Measurements from ENCODE around the gene TANK.

Gene TANK

GRCh38 chr2:161113693-161114575, 46.3 kb upstream of the TANK start:
- no peaks in the 10 kb centered on the region for H3F3A ChIP-seq (ENCODE audit: low read depth)
- H3K4me1 ChIP-seq (ENCODE audit: insufficient read depth, low read length, poor library complexity, severe bottlenecking): no peaks in the 10 kb centered on the region
- H3K4me2 ChIP-seq (ENCODE audit: low read depth, low read length, poor library complexity, severe bottlenecking): no peak overlapping the region
- H3K36me3 ChIP-seq (ENCODE audit: insufficient read depth, low read length): no peaks in the 10 kb centered on the region
- no peaks in the 10 kb centered on the region for H3K27me3 ChIP-seq (ENCODE audit: insufficient read depth, low read length, poor library complexity, severe bottlenecking)
- H3K9me3 ChIP-seq (ENCODE audit: insufficient read depth, low read depth, low read length): no peaks in the 10 kb centered on the region
- H3K9ac ChIP-seq (ENCODE audit: low read depth, low read length, poor library complexity, severe bottlenecking): no peak overlapping the region
- H3K4me3 ChIP-seq (ENCODE audit: low read length, poor library complexity, severe bottlenecking): no peak overlapping the region
- no peaks in the 10 kb centered on the region for H3K9me2 ChIP-seq (replicated peaks; ENCODE audit: low read depth, low read length)
- no peak for TF ChIP-seq EZH2phosphoT487 (IDR thresholded peaks at IDR 0.05; ENCODE audit: borderline replicate concordance)
- TF ChIP-seq, protein P1, sequence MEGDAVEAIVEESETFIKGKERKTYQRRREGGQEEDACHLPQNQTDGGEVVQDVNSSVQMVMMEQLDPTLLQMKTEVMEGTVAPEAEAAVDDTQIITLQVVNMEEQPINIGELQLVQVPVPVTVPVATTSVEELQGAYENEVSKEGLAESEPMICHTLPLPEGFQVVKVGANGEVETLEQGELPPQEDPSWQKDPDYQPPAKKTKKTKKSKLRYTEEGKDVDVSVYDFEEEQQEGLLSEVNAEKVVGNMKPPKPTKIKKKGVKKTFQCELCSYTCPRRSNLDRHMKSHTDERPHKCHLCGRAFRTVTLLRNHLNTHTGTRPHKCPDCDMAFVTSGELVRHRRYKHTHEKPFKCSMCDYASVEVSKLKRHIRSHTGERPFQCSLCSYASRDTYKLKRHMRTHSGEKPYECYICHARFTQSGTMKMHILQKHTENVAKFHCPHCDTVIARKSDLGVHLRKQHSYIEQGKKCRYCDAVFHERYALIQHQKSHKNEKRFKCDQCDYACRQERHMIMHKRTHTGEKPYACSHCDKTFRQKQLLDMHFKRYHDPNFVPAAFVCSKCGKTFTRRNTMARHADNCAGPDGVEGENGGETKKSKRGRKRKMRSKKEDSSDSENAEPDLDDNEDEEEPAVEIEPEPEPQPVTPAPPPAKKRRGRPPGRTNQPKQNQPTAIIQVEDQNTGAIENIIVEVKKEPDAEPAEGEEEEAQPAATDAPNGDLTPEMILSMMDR (conservative IDR thresholded peaks at IDR 0.05; ENCODE audit: low read length): no peak
- no peaks in the 10 kb centered on the region for H3K79me2 ChIP-seq (ENCODE audit: insufficient read depth, low read length)
- no peak overlapping the region for H2AFZ ChIP-seq (ENCODE audit: low read length)
- H4K20me1 ChIP-seq (ENCODE audit: insufficient read depth, low read length, poor library complexity, severe bottlenecking): no peaks in the 10 kb centered on the region

DNA sequence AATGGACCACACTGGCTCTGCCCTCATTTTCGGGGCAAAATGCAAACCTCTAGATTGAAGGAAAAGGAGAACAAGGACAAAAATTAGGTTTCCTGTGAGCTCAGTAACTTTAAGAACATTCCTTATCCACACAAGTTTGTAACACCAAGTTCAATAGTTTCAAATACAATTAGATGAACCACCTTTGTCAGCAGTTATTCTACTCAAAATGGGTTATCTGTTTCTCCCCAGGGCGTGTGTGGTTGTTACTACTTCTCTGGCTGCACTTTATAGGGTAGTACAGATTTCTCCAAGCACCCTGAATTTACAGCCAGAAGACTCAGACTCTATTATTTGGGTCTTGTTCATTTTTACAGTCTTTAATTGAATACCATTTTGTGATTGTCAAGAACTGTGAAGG, 45.0 kb upstream of the TANK start:
- TF ChIP-seq, protein P1 (conservative IDR thresholded peaks at IDR 0.05; ENCODE audit: low read length): no peak
- TF ChIP-seq EZH2phosphoT487 (IDR thresholded peaks at IDR 0.05; ENCODE audit: borderline replicate concordance): no peak
- Histone ChIP-seq H3K27me3 (ENCODE audit: insufficient read depth, low read length, poor library complexity, severe bottlenecking) (no peaks in the 10 kb centered on the region), H3K36me3 (ENCODE audit: insufficient read depth, low read length) (no peaks in the 10 kb centered on the region), H2AFZ (ENCODE audit: low read length) (no peak overlapping the region), H3K4me2 (ENCODE audit: low read depth, low read length, poor library complexity, severe bottlenecking) (no peak overlapping the region), H3K9me3 (ENCODE audit: insufficient read depth, low read depth, low read length) (no peaks in the 10 kb centered on the region), H3K9ac (ENCODE audit: low read depth, low read length, poor library complexity, severe bottlenecking) (no peak overlapping the region), H3K4me3 (ENCODE audit: low read length, poor library complexity, severe bottlenecking) (no peak overlapping the region), H3K4me1 (ENCODE audit: insufficient read depth, low read length, poor library complexity, severe bottlenecking) (no peaks in the 10 kb centered on the region), H3F3A (ENCODE audit: low read depth) (no peaks in the 10 kb centered on the region), H3K9me2 (replicated peaks; ENCODE audit: low read depth, low read length) (no peaks in the 10 kb centered on the region), H3K79me2 (ENCODE audit: insufficient read depth, low read length) (no peaks in the 10 kb centered on the region), H4K20me1 (ENCODE audit: insufficient read depth, low read length, poor library complexity, severe bottlenecking) (no peaks in the 10 kb centered on the region)

- H3K4me3 ChIP-seq (ENCODE audit: low read length, poor library complexity, severe bottlenecking): no peak overlapping the region
- no peaks in the 10 kb centered on the region for H3F3A ChIP-seq (ENCODE audit: low read depth)
- H3K79me2 ChIP-seq (ENCODE audit: insufficient read depth, low read length): no peaks in the 10 kb centered on the region
- H3K4me2 ChIP-seq (ENCODE audit: low read depth, low read length, poor library complexity, severe bottlenecking): no peak overlapping the region
- H3K4me1 ChIP-seq (ENCODE audit: insufficient read depth, low read length, poor library complexity, severe bottlenecking): no peaks in the 10 kb centered on the region
- H3K27me3 ChIP-seq (ENCODE audit: insufficient read depth, low read length, poor library complexity, severe bottlenecking): no peaks in the 10 kb centered on the region
- peak overlapping the region; percentile 36; the same call in 1 of the 2 replicates for H2AFZ ChIP-seq (ENCODE audit: low read length)
- H4K20me1 ChIP-seq (ENCODE audit: insufficient read depth, low read length, poor library complexity, severe bottlenecking): no peaks in the 10 kb centered on the region
- H3K36me3 ChIP-seq (ENCODE audit: insufficient read depth, low read length): no peaks in the 10 kb centered on the region
- TF ChIP-seq, protein P1 (conservative IDR thresholded peaks at IDR 0.05; ENCODE audit: low read length): no peak
- TF ChIP-seq EZH2phosphoT487 (IDR thresholded peaks at IDR 0.05; ENCODE audit: borderline replicate concordance): no peak
- no peaks in the 10 kb centered on the region for H3K9me3 ChIP-seq (ENCODE audit: insufficient read depth, low read depth, low read length)
- H3K9ac ChIP-seq (ENCODE audit: low read depth, low read length, poor library complexity, severe bottlenecking): no peak overlapping the region
- H3K9me2 ChIP-seq (replicated peaks; ENCODE audit: low read depth, low read length): no peaks in the 10 kb centered on the region
Observed at GRCh38 chr2:161115605-161116380, 44.4 kb upstream of the TANK start.
